Endometrial microvascular endothelial cells (primary cell): ENCODE results near the gene LRRIQ1. TPM values are rescaled to one million over a fixed set of nuclear protein-coding genes. Genes with fewer than 3 reads are reported as not detected.

Source experiments
- in situ Hi-C: cut with HindIII; loops from 2 replicates; pipeline ENCODE4 v1.10.0; 2017; ENCODE audit warnings: low sequenced_read_pairs, low pct_unique_long_range_greater_than_20kb; ENCODE audit errors: inconsistent ontology term
- total RNA-seq: library from RNA; depleted of rRNA; stranded (reverse); fragments of >200 nt; gene quantifications from one replicate; pipeline ENCODE4 v1.2.3, GENCODE V29; 2015; ENCODE audit errors: inconsistent ontology term

The LRRIQ1 gene
- total RNA-seq, 1 donor from 2014 or later, result not detected

DNA sequence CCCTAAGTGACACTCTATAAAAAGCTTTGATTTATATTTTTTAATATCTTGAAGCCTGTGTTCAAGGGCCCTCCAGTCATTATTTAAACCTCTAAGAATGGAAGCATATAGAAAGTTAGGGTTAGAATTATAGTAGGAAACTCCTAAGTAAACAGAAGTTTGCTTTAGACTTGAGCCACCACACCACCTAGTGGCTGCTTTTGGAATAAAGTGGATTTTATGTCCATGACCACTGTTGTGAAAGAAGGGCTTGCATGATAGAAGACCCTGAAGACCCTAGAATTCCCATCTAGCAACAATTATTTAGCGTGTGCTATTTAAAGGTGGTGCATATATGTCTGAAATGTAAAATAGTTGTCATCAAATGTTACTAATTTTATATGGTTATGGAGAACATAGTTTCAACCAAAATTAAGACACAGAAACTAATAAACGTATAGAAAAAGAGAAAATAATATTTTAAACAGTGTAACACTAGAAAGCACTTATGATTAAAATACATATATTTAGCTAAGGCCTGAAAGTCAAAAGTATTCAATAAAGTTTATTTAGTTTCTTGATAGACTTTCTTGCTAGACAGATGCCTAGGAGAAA lies 21.3 kb downstream of the LRRIQ1 start:
- in situ Hi-C loops, result no loop called here

DNA sequence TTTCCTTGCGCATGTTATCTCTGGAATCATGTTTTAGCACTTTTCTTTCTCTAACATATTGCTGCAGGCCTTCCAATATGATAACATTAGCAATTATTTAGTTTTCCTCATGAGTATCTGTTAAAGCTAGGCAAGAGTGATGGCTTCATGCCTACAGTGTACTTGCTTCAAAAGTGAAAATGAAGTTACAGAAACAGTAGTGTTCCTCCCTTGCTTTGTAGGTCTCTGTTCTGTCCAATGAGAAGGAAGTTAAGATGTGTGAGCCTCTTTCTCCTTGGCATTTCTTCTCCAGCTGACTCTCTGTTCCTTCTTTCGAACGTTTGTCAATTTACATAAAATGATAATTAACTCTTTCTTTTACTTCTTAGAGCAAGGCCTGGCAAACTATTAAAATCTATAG lies 22.2 kb downstream of the LRRIQ1 start:
- in situ Hi-C loops, result no loop called here

DNA sequence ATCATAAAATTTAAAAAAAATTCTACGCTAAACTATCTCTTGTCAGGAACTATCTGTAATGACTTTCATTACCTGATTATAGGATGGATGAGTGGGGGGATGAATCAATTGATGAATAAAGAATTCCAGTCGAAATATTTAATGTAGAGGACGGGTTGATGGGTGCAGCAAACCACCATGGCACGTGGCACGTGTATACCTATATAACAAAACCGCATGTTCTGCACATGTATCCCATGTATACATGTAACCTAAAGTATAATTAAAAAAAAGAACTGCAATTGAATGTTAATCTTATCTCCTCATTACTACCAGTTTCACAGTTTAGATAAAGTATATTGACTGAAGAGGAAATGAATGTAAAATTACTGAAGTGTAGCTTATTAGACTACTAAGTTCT lies 23.4 kb downstream of the LRRIQ1 start:
- in situ Hi-C loops, result no loop called here

DNA sequence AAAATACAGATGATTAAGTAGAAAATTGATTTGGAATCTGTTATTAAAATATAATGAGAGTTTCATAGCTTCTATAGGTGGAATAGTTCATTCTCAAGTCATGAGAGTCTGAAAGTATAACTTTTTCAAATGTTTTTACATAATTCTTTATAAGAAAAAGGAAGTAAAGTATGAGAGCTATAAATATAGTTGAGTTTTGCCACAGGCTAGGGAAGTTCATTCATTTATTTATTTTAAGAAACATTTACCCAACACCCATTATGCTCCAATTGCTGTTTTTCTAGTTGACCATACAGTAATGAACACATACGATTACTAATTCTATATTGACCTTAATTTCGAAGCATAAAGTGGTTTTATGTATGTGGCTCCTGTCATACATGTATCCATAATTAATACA lies 24.8 kb downstream of the LRRIQ1 start:
- in situ Hi-C loops, result no loop called here

DNA sequence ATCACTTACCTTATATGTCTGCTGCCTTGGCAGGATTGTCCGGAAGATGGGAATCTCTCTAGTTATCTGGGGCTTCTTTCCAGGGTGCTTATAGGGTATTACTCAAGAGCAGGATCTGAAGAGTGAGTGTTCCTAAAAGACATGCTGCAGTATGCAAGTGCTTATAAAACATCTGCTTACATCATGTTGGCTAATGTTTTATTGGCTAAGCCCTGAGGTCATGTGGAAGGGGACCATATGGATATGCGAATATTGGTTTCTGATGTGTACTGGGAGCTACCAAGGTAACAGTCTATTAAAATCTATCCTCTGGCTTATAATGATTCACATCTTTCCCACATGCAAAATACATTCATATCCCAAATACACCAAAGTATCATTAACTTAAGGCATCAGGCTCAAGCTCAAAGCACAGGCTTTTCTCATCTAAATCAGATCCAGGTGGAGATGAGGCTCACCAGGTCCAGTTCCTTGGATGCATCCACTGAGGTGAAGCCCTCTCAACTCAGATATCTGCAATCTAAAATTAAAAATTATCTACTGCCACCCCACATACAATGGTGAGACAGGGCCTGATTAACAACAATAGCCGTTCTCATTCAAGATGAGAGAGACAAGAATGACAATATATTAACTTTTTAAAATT lies 29.8 kb downstream of the LRRIQ1 start:
- in situ Hi-C loops, result no loop called here

DNA sequence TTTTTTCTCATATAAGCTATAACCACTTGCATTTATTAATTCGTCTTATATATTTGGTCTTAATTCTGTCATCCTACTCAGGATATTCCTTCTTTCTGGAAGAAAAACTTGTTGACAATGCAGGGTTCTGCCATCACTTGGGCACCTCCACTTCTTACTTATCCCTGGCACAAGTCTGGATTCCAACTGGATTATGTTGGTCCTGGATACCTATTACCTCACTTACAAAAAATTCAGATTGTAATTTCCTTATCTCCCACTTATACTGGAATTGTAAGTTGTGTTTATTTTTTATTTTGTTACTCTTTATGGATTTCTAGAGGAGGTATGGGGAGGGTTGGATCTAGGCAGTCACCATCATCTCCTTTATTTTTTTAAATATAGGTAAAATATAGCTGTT lies 36.7 kb downstream of the LRRIQ1 start:
- in situ Hi-C loops, result no loop called here

DNA sequence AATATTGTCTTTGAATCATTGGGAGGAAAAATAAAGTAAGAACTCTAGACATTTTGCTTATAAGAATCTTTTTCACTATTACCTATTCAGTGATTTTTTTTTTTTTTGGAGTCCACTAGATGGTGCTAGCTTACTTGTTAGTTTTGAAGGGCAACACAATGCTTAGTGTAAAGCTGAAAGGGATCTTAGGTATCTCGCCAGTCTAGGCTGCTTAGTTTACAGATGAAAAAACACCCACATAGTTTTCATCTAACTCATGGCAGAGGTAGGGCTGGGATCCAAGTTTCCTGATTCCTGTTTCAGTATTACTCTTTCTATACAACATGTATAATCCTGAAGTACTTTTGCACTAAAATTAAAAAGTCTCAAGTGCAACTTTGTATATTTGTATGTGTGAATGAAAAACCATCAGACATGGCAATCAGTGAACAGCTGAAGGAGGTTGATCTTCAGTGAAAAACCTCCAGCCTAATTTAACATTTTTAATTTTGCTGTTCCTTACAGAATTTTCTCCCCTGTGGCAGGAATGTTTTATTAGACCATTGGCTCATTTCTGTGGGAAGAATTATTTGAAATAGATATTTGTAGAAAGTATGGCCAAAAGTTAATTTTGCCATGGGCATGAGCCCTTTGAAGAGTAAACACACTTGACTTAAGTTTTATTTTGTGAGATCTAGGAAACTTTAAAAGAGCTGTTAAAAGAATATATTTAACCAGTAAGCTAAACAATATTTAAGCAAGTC lies 40.7 kb downstream of the LRRIQ1 start:
- in situ Hi-C loops, result no loop called here

DNA sequence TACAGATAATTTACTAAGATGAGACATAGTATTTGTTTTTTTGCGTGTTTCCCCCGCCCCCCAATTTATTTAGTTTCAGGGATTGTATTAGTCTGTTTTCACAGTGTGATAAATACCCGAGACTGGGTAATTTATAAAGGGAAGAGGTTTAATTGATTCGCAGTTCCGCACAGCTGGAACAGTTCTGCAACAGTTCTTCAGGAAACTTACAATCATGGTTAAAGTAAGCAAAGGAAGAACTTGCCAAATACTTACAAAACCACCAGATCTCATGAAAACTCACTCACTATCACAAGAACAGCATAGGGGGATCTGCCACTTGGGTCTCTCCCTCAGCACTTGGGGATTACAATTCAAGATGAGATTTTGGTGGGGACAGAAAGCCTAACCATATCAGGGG lies 48.9 kb downstream of the LRRIQ1 start:
- in situ Hi-C loops, result no loop called here

DNA sequence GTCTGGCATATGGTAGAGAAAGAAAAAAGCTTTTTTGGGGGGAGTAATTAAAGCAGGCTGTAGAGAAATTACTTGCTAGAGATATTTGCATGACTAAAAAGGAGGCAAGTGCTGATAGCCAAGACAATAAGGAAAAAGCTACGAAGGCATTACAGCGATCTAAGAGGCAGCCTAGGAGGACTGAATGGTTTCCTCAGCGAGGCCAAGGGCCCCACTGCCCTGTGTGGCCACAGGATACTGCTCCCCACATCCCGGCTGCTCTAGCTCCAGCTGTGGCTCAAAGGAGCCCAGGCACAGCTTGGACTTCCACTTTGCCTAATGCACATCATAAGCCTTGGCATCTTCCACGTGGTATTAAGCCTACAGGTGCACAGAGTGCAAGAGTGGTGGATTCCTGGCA lies 53.6 kb downstream of the LRRIQ1 start:
- in situ Hi-C loops, result no loop called here

DNA sequence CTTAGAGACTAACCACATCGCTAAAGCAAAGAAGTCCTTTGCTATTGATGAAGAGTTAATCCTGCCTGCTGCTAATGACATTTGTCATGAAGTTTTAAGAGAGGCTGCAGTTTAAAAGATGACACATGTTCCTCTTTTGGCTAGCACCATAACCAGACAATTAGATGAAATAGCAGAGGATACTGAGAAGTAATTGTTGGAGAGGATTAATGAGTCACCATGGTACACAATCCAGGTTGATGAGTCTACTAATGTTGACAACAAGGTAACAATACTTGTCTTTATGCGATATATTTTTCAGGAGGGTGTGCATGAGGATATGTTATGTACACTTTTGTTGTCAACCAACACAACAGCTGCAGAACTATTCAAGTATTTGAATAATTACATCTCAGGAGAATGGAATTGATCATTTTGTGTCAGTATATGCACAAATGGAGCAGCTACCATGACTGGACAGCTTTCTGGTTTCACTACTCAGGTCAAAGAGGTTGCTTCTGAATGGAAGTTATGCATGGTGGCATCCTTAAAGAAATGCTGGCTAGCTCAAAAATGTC lies 56.7 kb downstream of the LRRIQ1 start:
- in situ Hi-C loops, result no loop called here

DNA sequence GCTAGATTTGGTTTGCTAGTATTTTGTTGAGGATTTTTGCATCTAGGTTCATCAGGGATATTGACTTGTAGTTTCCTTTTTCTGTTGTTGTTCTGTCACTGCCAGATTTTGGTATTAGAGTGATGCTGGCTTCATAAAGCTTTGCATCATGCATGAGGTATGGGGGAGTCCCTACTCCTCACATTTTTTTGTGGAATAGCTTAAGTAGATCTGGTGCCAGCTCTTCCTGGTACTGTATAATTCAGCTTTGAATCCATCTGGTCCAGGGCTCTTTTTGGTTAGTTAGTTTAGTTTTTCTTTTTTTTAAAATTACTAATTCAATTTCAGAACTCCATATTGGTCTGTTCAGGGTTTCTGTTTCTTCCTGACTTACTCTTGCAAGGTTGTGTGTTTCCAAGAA lies 59.4 kb downstream of the LRRIQ1 start:
- in situ Hi-C loops, result no loop called here

DNA sequence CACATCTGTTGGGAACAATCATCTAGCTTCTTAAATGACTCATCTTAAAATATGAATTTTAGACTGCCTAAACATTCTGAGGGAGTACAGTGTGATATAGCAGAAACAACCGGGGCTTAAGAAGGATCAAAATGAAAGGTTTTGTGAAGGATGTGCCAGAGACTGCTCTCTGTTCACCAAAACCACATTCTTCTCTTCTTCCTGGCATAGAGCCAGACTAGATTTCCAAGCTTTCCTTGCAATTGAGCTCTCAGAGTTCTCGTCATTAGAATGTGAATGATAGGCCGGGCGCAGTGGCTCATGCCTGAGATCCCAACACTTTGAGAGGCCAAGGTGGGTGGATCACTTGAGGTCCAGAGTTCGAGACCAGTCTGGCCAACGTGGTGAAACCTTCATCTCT lies 94.5 kb downstream of the LRRIQ1 start:
- in situ Hi-C loops, result no loop called here

DNA sequence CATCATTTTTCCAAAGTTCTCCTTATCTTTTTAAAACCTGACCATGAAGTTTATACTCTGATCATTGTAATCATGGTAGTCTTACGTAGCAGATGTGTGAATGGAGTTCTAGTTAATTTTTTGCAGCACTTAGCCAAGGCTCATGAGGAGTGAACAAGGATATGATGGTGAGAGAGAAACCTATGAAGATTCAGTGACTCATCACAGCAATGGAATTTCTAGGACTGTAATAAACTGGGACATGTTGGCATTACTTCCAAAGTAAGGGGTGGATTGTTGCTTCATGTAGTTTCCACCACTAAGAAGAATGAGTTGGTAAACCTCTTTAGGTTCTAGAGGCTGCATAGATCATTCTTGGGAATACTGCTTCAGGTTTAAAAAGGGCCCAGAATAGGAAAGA lies 102.7 kb downstream of the LRRIQ1 start:
- in situ Hi-C loops, result no loop called here

DNA sequence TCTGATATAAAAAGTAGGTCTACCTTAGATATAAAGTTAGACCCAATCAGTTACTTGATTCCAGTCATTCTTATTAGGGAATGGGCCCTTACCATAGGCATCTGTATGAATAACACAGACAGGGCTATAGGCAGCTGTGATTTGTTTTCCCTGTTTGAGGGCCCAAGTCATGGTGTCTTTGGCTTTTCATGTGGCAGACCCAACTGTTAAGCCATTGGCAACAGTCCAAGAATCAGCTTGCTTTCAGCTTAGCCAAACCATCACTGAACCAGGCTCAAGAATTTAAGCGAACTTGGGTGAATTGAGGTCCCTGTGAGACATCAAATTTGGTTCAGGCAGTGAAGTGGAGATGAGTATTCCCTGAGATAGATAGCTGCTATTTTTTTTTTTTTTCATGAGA lies 111.2 kb downstream of the LRRIQ1 start:
- in situ Hi-C loops, result no loop called here

DNA sequence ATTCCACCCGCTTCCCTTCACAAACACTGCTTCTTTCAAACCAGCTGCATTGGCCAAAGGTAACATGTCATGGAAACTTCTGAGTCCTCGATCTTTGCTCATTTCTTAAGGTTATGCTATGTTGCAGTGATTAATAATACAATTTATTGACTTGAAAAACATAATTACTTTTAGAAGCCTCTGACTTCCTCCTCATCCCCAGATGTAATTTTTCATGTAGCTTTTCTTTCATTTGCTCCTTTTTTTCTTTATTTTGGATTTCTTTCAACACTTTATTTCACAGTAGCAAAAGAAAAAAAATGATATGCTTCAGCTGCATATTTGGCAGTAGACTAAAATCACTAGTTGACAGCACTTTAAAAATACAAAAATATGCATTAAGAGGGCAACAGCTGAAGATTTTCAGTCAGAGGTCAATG lies 116.2 kb downstream of the LRRIQ1 start:
- in situ Hi-C loops, result no loop called here

DNA sequence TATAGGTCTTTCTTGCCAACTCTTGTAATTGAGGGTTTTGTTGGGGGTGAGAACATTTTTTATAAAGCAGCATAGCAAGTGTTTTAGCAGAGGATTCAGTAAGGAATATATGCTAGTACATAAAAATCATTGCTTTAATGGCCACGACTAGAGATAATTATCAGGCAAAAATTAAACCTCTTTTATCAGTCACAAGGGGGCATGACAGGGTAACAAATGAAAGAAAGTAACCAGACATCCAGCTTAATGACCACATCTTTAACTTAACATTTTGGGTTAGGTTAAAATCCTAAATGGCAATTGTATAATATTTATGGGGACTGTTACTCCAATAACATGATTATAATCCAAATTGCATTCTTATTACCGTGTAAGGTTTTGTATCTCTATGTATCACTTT lies 119.6 kb downstream of the LRRIQ1 start:
- in situ Hi-C loops, result no loop called here

DNA sequence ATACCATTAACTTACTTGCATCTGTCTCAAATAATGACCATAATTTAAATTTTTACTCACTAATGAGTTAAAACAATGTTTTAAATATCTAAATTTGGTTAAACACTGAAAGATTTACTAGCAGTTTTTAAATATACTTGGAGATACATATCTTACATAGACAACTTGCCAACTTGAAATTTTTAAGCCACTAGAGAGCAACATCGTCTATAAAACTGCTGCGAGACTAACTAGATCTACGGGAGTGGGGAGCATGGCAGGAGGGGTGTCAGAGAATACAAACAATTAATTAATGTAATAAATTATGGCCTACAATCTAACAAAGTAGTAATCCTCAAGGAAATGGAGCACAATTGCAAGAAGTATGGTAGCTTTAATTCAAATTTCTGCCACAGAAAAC lies 120.4 kb downstream of the LRRIQ1 start:
- in situ Hi-C loops, result no loop called here

DNA sequence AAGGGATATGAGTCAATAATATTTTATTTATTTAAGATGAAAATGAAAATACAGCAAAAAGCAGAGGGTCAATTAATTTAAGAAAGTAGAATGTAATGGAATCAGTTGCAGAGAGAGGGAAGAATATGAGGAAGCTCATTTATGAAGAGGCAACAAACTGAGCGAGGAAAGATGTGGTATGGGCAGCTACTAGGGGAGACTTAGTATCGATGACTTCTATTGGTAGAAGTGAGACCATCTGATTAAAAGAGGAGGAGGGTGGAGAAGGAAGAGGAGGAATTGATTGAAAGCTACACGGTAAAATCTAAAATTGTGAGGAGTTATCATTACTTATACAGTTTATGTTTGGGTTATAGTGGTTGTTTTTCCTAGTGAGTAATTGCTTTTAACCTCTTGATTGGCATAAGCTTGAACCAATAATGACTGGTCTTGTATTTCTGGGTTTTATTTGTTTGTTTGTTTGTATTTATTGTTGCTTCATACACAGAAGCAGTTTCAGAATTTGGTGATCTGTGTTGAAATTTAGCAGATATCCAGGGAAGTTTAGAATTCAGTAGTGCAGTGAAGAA lies 121.0 kb downstream of the LRRIQ1 start:
- in situ Hi-C loops, result no loop called here

DNA sequence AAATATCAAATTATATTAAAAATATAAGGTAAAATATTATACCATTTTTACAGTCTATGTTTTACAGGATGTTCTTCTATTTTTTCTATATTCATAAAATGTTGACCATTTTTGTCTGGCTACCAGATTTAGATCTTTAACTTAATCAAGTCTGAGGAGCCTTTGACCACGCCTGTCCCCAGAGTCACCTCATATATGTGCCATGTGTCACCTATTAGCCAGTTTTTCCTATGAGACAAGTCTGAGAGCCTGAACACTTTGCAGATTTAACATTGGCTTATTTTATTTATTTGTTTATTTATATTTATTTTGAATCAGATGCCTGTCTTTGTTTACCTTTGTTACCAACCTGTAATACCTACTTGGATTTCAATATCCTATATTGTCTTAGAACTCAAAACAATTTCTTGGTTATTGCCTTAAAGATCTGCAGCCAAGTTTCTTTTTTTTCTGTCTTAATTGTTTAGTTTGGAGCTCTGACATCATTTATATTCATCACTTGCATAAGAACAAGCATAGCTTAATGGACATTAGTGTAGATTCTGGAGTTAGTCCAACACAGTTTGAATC lies 127.7 kb downstream of the LRRIQ1 start:
- in situ Hi-C loops, result no loop called here
